ENCODE results near the gene PHACTR4.
"Not testable (repeated sequence)": the region's sequence is repeated elsewhere in the genome, so short reads cannot be mapped to it uniquely, and the experiment has no call there.

The PHACTR4 gene

GRCh38 chr1:28371010-28371377, 1.5 kb downstream of the PHACTR4 start:
- no peak for DNase-seq (ENCODE audit: low read depth in 2 of 2)

GRCh38 chr1:28373450-28373849, 3.9 kb downstream of the PHACTR4 start:
- not testable (repeated sequence) for DNase-seq (ENCODE audit: low read depth in 2 of 2)

GRCh38 chr1:28374297-28374696, 4.8 kb downstream of the PHACTR4 start:
- no peak for DNase-seq (ENCODE audit: low read depth in 2 of 2)

GRCh38 chr1:28375598-28375997, 6.1 kb downstream of the PHACTR4 start:
- not testable (repeated sequence) for DNase-seq (ENCODE audit: low read depth in 2 of 2)

- DNase-seq (ENCODE audit: low read depth in 2 of 2) = not testable (repeated sequence)
Measured at GRCh38 chr1:28376195-28376594, 6.7 kb downstream of the PHACTR4 start.

- no peak for DNase-seq (ENCODE audit: low read depth in 2 of 2)
Measured at GRCh38 chr1:28378906-28379305, 9.4 kb downstream of the PHACTR4 start.

GRCh38 chr1:28380394-28380793, 10.9 kb downstream of the PHACTR4 start:
- no peak for DNase-seq (ENCODE audit: low read depth in 2 of 2)

GRCh38 chr1:28383785-28384184, 14.2 kb downstream of the PHACTR4 start:
- not testable (repeated sequence) for DNase-seq (ENCODE audit: low read depth in 2 of 2)

GRCh38 chr1:28392027-28392652, 22.6 kb downstream of the PHACTR4 start:
- no peak for DNase-seq (ENCODE audit: low read depth in 2 of 2)

- no peak for DNase-seq (ENCODE audit: low read depth in 2 of 2)
Measured at GRCh38 chr1:28394136-28394535, 24.6 kb downstream of the PHACTR4 start.

GRCh38 chr1:28395181-28395580, 25.6 kb downstream of the PHACTR4 start:
- DNase-seq (ENCODE audit: low read depth in 2 of 2) = no peak

GRCh38 chr1:28401760-28402159, 32.2 kb downstream of the PHACTR4 start:
- DNase-seq (ENCODE audit: low read depth in 2 of 2) = no peak

- no peak for DNase-seq (ENCODE audit: low read depth in 2 of 2)
Measured at GRCh38 chr1:28409090-28409489, 39.5 kb downstream of the PHACTR4 start.

- DNase-seq (ENCODE audit: low read depth in 2 of 2) = no peak
Measured at GRCh38 chr1:28411656-28412055, 42.1 kb downstream of the PHACTR4 start.

- no peak for DNase-seq (ENCODE audit: low read depth in 2 of 2)
Measured at GRCh38 chr1:28412731-28413130, 43.2 kb downstream of the PHACTR4 start.

GRCh38 chr1:28416509-28417194, 47.1 kb downstream of the PHACTR4 start:
- DNase-seq (ENCODE audit: low read depth in 2 of 2) = no peak

- no peak for DNase-seq (ENCODE audit: low read depth in 2 of 2)
Measured at GRCh38 chr1:28417441-28417922, 47.9 kb downstream of the PHACTR4 start.

- no peak for DNase-seq (ENCODE audit: low read depth in 2 of 2)
Measured at GRCh38 chr1:28417926-28418637, 48.5 kb downstream of the PHACTR4 start.

GRCh38 chr1:28421744-28422143, 52.2 kb downstream of the PHACTR4 start:
- DNase-seq (ENCODE audit: low read depth in 2 of 2) = no peak

- DNase-seq (ENCODE audit: low read depth in 2 of 2) = no peak
Measured at GRCh38 chr1:28426831-28427230, 57.3 kb downstream of the PHACTR4 start.

GRCh38 chr1:28428012-28428411, 58.5 kb downstream of the PHACTR4 start:
- DNase-seq (ENCODE audit: low read depth in 2 of 2) = no peak

- DNase-seq (ENCODE audit: low read depth in 2 of 2) = no peak
Measured at GRCh38 chr1:28428990-28429520, 59.5 kb downstream of the PHACTR4 start.

Measured in stimulated activated CD8-positive, alpha-beta memory T cell treated with anti-CD3 and anti-CD28 coated beads, Interleukin-2, amount 100 ng/mL, for 1 hour (primary cell).